ENCODE results near the gene TAF4B. TPM values are rescaled to one million over a fixed set of nuclear protein-coding genes. Genes with fewer than 3 reads are reported as not detected.
A peak's percentile ranks its signal among the peaks of the same experiment; 100 is the strongest.

Gene TAF4B
- total RNA-seq, 3 donors from 2014 or later (not counting 1 experiment from before 2014, with no cell fraction given), result 1.5 to 3.3 (median 1.7) TPM

GRCh38 chr18:26419746-26420145 lies 193.5 kb downstream of the TAF4B start:
- no peak for DNase-seq
- no peak for TF ChIP-seq CTCF (IDR thresholded peaks at IDR 0.05)
- H3K4me1 ChIP-seq (ENCODE audit: control insufficient read depth, insufficient read depth, low read length), result no peaks in the 10 kb centered on the region
- no peaks in the 10 kb centered on the region for H3K27me3 ChIP-seq (ENCODE audit: control insufficient read depth, insufficient read depth, low read length)
- Mint-ChIP-seq H3K9me3 (no peaks in the 10 kb centered on the region), H3K4me1 (peaks cover 0 to 2% of the 10 kb centered on the region in 2 donors), H3K36me3 (no peaks in the 10 kb centered on the region), H3K4me3 (no peak overlapping the region), H3K27ac (no peak overlapping the region), H3K27me3 (ENCODE audit: low read depth in 2 of 2) (no peaks in the 10 kb centered on the region)
- H3K36me3 ChIP-seq (ENCODE audit: control insufficient read depth, insufficient read depth, low read length), result no peaks in the 10 kb centered on the region
- H3K9me3 ChIP-seq (ENCODE audit: control insufficient read depth, insufficient read depth, low read length), result no peaks in the 10 kb centered on the region
- H3K27ac ChIP-seq (ENCODE audit: low read length), result no peak overlapping the region
- no peak for ATAC-seq
- no peak overlapping the region for H3K4me3 ChIP-seq (ENCODE audit: low read length)
- WGBS (ENCODE audit: insufficient coverage), result 85% methylated on average over 9 of the region's 9 CpGs
- intact Hi-C loops (cut with micrococcal nuclease), result no loop called here

GRCh38 chr18:26421503-26421902 lies 195.3 kb downstream of the TAF4B start:
- H3K9me3 Mint-ChIP-seq, result no peaks in the 10 kb centered on the region
- H3K9me3 ChIP-seq (ENCODE audit: control insufficient read depth, insufficient read depth, low read length), result no peaks in the 10 kb centered on the region
- intact Hi-C loops (cut with micrococcal nuclease), result no loop called here
- no peaks in the 10 kb centered on the region for H3K27me3 ChIP-seq (ENCODE audit: control insufficient read depth, insufficient read depth, low read length)
- no peak overlapping the region for H3K4me3 Mint-ChIP-seq
- H3K27ac ChIP-seq (ENCODE audit: low read length), result no peak overlapping the region
- WGBS (ENCODE audit: insufficient coverage), result 79% methylated on average over 6 of the region's 6 CpGs
- no peak overlapping the region for H3K4me3 ChIP-seq (ENCODE audit: low read length)
- no peaks in the 10 kb centered on the region for H3K27me3 Mint-ChIP-seq (ENCODE audit: low read depth in 2 of 2)
- no peak for DNase-seq
- H3K4me1 Mint-ChIP-seq, result peaks cover 0 to 6% of the 10 kb centered on the region in 2 donors
- no peak for ATAC-seq
- H3K27ac Mint-ChIP-seq, result no peak overlapping the region
- H3K36me3 Mint-ChIP-seq, result no peaks in the 10 kb centered on the region
- TF ChIP-seq CTCF (IDR thresholded peaks at IDR 0.05), result no peak
- no peaks in the 10 kb centered on the region for H3K36me3 ChIP-seq (ENCODE audit: control insufficient read depth, insufficient read depth, low read length)
- no peaks in the 10 kb centered on the region for H3K4me1 ChIP-seq (ENCODE audit: control insufficient read depth, insufficient read depth, low read length)

- Mint-ChIP-seq H3K27me3 (ENCODE audit: low read depth in 2 of 2) (no peaks in the 10 kb centered on the region), H3K9me3 (no peaks in the 10 kb centered on the region), H3K4me3 (no peak overlapping the region), H3K4me1 (peaks cover 0 to 6% of the 10 kb centered on the region in 2 donors), H3K27ac (no peak overlapping the region), H3K36me3 (no peaks in the 10 kb centered on the region)
- Histone ChIP-seq H3K4me3 (ENCODE audit: low read length) (no peak overlapping the region), H3K4me1 (ENCODE audit: control insufficient read depth, insufficient read depth, low read length) (no peaks in the 10 kb centered on the region), H3K36me3 (ENCODE audit: control insufficient read depth, insufficient read depth, low read length) (no peaks in the 10 kb centered on the region), H3K27me3 (ENCODE audit: control insufficient read depth, insufficient read depth, low read length) (no peaks in the 10 kb centered on the region), H3K9me3 (ENCODE audit: control insufficient read depth, insufficient read depth, low read length) (no peaks in the 10 kb centered on the region), H3K27ac (ENCODE audit: low read length) (no peak overlapping the region)
- TF ChIP-seq CTCF (IDR thresholded peaks at IDR 0.05), result no peak
- DNase-seq, result no peak
- WGBS (ENCODE audit: insufficient coverage), result 88% methylated on average over 9 of the region's 9 CpGs
- no peak for ATAC-seq
- intact Hi-C loops (cut with micrococcal nuclease), result no loop called here
Observed at GRCh38 chr18:26421931-26422330, 195.7 kb downstream of the TAF4B start.

- no peak overlapping the region for H3K4me3 Mint-ChIP-seq
- H3K9me3 Mint-ChIP-seq, result no peaks in the 10 kb centered on the region
- intact Hi-C loops (cut with micrococcal nuclease), result no loop called here
- 85% methylated on average over 5 of the region's 6 CpGs for WGBS (ENCODE audit: insufficient coverage)
- no peaks in the 10 kb centered on the region for H3K9me3 ChIP-seq (ENCODE audit: control insufficient read depth, insufficient read depth, low read length)
- no peaks in the 10 kb centered on the region for H3K27me3 ChIP-seq (ENCODE audit: control insufficient read depth, insufficient read depth, low read length)
- H3K27me3 Mint-ChIP-seq (ENCODE audit: low read depth in 2 of 2), result no peaks in the 10 kb centered on the region
- H3K4me1 ChIP-seq (ENCODE audit: control insufficient read depth, insufficient read depth, low read length), result no peaks in the 10 kb centered on the region
- DNase-seq, result no peak
- H3K36me3 ChIP-seq (ENCODE audit: control insufficient read depth, insufficient read depth, low read length), result no peaks in the 10 kb centered on the region
- TF ChIP-seq CTCF (IDR thresholded peaks at IDR 0.05), result no peak
- H3K27ac ChIP-seq (ENCODE audit: low read length), result no peak overlapping the region
- ATAC-seq, result peak in 1 of 3 donors; percentile 33
- no peak overlapping the region for H3K27ac Mint-ChIP-seq
- peaks cover 0 to 6% of the 10 kb centered on the region in 2 donors for H3K4me1 Mint-ChIP-seq
- H3K36me3 Mint-ChIP-seq, result no peaks in the 10 kb centered on the region
- no peak overlapping the region for H3K4me3 ChIP-seq (ENCODE audit: low read length)
Observed at GRCh38 chr18:26422472-26423162, 196.4 kb downstream of the TAF4B start.
